GM12878 (cell line): ENCODE results near the gene POFUT2. TPM values are rescaled to one million over a fixed set of nuclear protein-coding genes. Genes with fewer than 3 reads are reported as not detected.
"Not testable (repeated sequence)": the region's sequence is repeated elsewhere in the genome, so short reads cannot be mapped to it uniquely, and the experiment has no call there.

Experiments used
- ATAC-seq: fragments of 200-7000 bp; cut with Tn5 transposase; 3 replicates; pipeline ENCODE4 v1.9.1; 2020; ENCODE audit warnings: mild to moderate bottlenecking, moderate library complexity
- BruUV-seq: library from RNA; stranded (reverse); fragments of 400-500 nt; replicated peaks from 2 replicates; lab custom pipeline; 2021; lab: Mats Ljungman, UMichigan
- CTCF ChIA-PET: fragments of 300-600 bp; sonication (Branson Sonifier 250); formaldehyde crosslinking; extraction: SDS; loops from one replicate; lab custom pipeline; 2021; ENCODE audit warnings: inconsistent platforms; lab: Yijun Ruan, JAX
- POLR2A ChIA-PET: fragments of 350-600 bp; formaldehyde crosslinking; extraction: SDS; loops from one replicate; lab custom pipeline; 2021; ENCODE audit warnings: inconsistent platforms; lab: Charles Lee
- RAD21 ChIA-PET: fragments of 300-600 bp; sonication (Branson Sonifier 250); formaldehyde crosslinking; loops from one replicate; lab custom pipeline; 2023; ENCODE audit warnings: antibody characterized with exemption; ENCODE audit not compliant: unreplicated experiment; lab: Charles Lee
- SMC1A ChIA-PET: fragments of 300-600 bp; sonication (Branson Sonifier 250); formaldehyde crosslinking; loops from one replicate; lab custom pipeline; 2023; ENCODE audit not compliant: unreplicated experiment, uncharacterized antibody; lab: Charles Lee
- DNase-seq: peaks from one replicate; pipeline ENCODE4 v3.0.0-alpha.2; 2011; ENCODE audit warnings: low read depth, low spot score
- FAIRE-seq: peaks from 3 replicates; lab custom pipeline; 2011; peaks lifted over from hg19 to GRCh38; lab: Jason Lieb, UNC
- H2AFZ ChIP-seq: 2 replicates; pipeline ENCODE4 v1.6.0; 2011; ENCODE audit warnings: low read depth, low read length, control low read depth; ENCODE audit not compliant: control insufficient read depth
- H3K27ac ChIP-seq: 2 replicates; pipeline ENCODE4 v1.5.1; 2011; ENCODE audit warnings: control low read depth; ENCODE audit not compliant: control insufficient read depth, insufficient read depth
- H3K27me3 ChIP-seq, 2 experiments: replicated peaks in 1 of 2; 2 replicates each; pipeline versions ENCODE4 v1.6.0 to v1.6.1; 2011; ENCODE audit warnings: low read length in 1 of 2; ENCODE audit not compliant: control insufficient read depth in 2 of 2, insufficient read depth in 2 of 2
- H3K36me3 ChIP-seq, 2 experiments: 2 replicates each; pipeline ENCODE4 v1.5.1; 2011; ENCODE audit warnings: low read length in 1 of 2; ENCODE audit not compliant: control insufficient read depth in 2 of 2, insufficient read depth in 2 of 2
- H3K4me1 ChIP-seq: 2 replicates; pipeline ENCODE4 v1.6.1; 2011; ENCODE audit warnings: mild to moderate bottlenecking, low read length, moderate library complexity, mixed read lengths; ENCODE audit not compliant: control insufficient read depth, insufficient read depth
- H3K4me2 ChIP-seq: 2 replicates; pipeline ENCODE4 v1.6.0; 2011; ENCODE audit warnings: control low read depth; ENCODE audit not compliant: control insufficient read depth, insufficient read depth
- H3K4me3 ChIP-seq: fragments of 200-600 bp; sonication (generic); 2 replicates; pipeline ENCODE4 v1.5.1; 2016
- H3K79me2 ChIP-seq: 2 replicates; pipeline ENCODE4 v1.6.0; 2011; ENCODE audit warnings: low read length; ENCODE audit not compliant: control insufficient read depth, insufficient read depth
- H3K9ac ChIP-seq: 2 replicates; pipeline ENCODE4 v1.8.0; 2011; ENCODE audit warnings: low read length, control low read depth, mixed read lengths; ENCODE audit not compliant: control insufficient read depth, insufficient read depth
- H3K9me3 ChIP-seq: replicated peaks from 3 replicates; pipeline ENCODE4 v1.5.1; 2011; ENCODE audit warnings: mild to moderate bottlenecking, low read length; ENCODE audit not compliant: control insufficient read depth, insufficient read depth
- H4K20me1 ChIP-seq: 2 replicates; pipeline ENCODE4 v1.6.0; 2011; ENCODE audit not compliant: control insufficient read depth, insufficient read depth
- EZH2 ChIP-seq: IDR thresholded peaks from 2 replicates; pipeline ENCODE4 v1.6.1; 2012; ENCODE audit warnings: low read depth, mild to moderate bottlenecking, control low read depth, inconsistent platforms, low read length, borderline replicate concordance; ENCODE audit not compliant: control insufficient read depth
- HCFC1 ChIP-seq: fragments of 150-350 bp; IDR thresholded peaks from 2 replicates; pipeline ENCODE4 v1.6.1; 2014; ENCODE audit warnings: low read length
- JUNB ChIP-seq: IDR thresholded peaks from 2 replicates; pipeline ENCODE4 v1.6.1; 2016; ENCODE audit warnings: antibody characterized with exemption, mild to moderate bottlenecking
- MXI1 ChIP-seq: fragments of 150-350 bp; IDR thresholded peaks from 2 replicates; pipeline ENCODE4 v1.6.1; 2011; ENCODE audit warnings: low read depth, mild to moderate bottlenecking, inconsistent platforms, low read length, improper control_type of control experiment
- SUZ12 ChIP-seq: fragments of 200-600 bp; sonication (generic); IDR thresholded peaks from one replicate; pipeline ENCODE4 v1.6.1; 2018; ENCODE audit warnings: antibody characterized with exemption, mild to moderate bottlenecking; ENCODE audit not compliant: unreplicated experiment
- WGBS: methylation state at CpG from one replicate; pipeline ENCODE4 v1.1.6; 2016; ENCODE audit warnings: low lambda C conversion rate; ENCODE audit not compliant: insufficient replicate concordance, insufficient coverage; ENCODE audit errors: missing lambda C conversion rate; 5-methylcytosine and 5-hydroxymethylcytosine counted together
- in situ Hi-C: fragments of 300-500 bp; cut with MboI; formaldehyde crosslinking; loops from 9 replicates; pipeline ENCODE4 v1.14.3; 2018; ENCODE audit warnings: mixed read lengths
- intact Hi-C: fragments of 100-400 bp; cut with micrococcal nuclease; formaldehyde crosslinking; loops from one replicate; pipeline ENCODE4 v1.14.2; 2022; ENCODE audit not compliant: unreplicated experiment
- polyA plus RNA-seq, 11 experiments: library from polyadenylated mRNA; depleted of rRNA in 4 of 11; unstranded in 6 of 11; stranded (reverse) in 5 of 11; fragments of >200 nt; fragmentation: Nextera tagmentation in 4 of 11; fragmentation: Illumina TruSeq in 1 of 11; extraction: Ambion mirVana in 4 of 11; extraction: Trizol in 1 of 11; gene quantifications; 1 replicate in 1 of 11; 2 replicates in 10 of 11; pipeline versions ENCODE4 v1.2.1 to v1.2.3, GENCODE V29; 2011 to 2016; ENCODE audit warnings: inconsistent platforms in 2 of 11, missing spikeins in 2 of 11, low read depth in 1 of 11
- total RNA-seq, 4 experiments: library from RNA; depleted of rRNA in 3 of 4; stranded (reverse); fragments of >200 nt in 3 of 4; fragmentation: Illumina TruSeq in 1 of 4; extraction: Trizol in 1 of 4; gene quantifications; 2 replicates each; pipeline versions ENCODE4 v1.2.1 to v1.2.3, GENCODE V29; 2013 to 2021
- TF ChIP-seq, protein P1 (sequence below): fragments of 450-650 bp; IDR thresholded peaks from 2 replicates; pipeline ENCODE4 v1.6.1; 2014; ENCODE audit warnings: mild to moderate bottlenecking

Gene POFUT2
- total and polyA plus RNA-seq, 10 of the 15 experiments (the other 5 are each of a cell fraction or from before 2014, with no cell fraction given) = 1.2 to 15.1 (median 6.8) TPM

DNA sequence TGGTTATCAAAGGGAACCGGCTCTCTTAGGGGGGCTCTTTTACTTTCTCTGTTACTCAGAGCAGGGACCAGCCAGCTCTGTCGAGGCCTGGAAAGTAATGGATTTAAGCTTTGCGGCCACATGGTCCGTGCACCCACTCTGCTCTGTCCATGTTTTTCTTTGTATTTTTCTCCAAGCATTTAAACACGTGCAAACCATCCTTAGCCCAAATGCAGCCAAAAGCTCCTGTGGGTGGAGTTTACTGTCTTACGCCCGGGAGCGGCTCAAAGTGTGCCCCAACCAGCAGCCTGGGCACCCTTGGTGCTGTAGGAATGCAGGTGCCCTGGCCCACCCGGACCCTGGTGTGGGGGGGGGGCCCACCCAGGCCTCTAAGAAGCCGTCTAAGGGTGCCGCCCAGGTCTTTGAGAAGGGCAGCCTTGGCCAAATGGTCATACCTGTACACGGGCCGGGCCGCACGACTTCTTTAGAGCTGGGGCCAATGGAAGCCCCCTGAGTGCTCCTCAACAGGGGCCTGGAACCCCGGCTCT, 29.2 kb upstream of the POFUT2 start (continued):
- no peak for TF ChIP-seq EZH2
- no peak for TF ChIP-seq SUZ12
- no peak for TF ChIP-seq JUNB
- TF ChIP-seq, protein P1, sequence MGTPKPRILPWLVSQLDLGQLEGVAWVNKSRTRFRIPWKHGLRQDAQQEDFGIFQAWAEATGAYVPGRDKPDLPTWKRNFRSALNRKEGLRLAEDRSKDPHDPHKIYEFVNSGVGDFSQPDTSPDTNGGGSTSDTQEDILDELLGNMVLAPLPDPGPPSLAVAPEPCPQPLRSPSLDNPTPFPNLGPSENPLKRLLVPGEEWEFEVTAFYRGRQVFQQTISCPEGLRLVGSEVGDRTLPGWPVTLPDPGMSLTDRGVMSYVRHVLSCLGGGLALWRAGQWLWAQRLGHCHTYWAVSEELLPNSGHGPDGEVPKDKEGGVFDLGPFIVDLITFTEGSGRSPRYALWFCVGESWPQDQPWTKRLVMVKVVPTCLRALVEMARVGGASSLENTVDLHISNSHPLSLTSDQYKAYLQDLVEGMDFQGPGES = no peak
- TF ChIP-seq MXI1 = no peak
- no peak for TF ChIP-seq HCFC1

- H3K79me2 ChIP-seq, DNase-seq, H3K4me1 ChIP-seq, in situ Hi-C loops, ATAC-seq, POLR2A ChIA-PET, H3K36me3 ChIP-seq, FAIRE-seq, intact Hi-C loops, BruUV-seq, H3K9ac ChIP-seq, RAD21 ChIA-PET, H3K4me3 ChIP-seq, H3K27me3 ChIP-seq, SMC1A ChIA-PET, H3K9me3 ChIP-seq, H2AFZ ChIP-seq, H3K4me2 ChIP-seq, H4K20me1 ChIP-seq, H3K27ac ChIP-seq: not testable (repeated sequence)
- 31% methylated on average over 7 of the region's 7 CpGs for WGBS
- CTCF ChIA-PET = interaction anchor here (1.0 kb wide), 1 partner anchor 57 kb away, joined by 3 read pairs; no protein-coding TSS in a partner anchor
These were observed 28.2 kb upstream of the POFUT2 start for GRCh38 chr21:45315676-45316470.
